WTC11 (cell line): ENCODE results near the gene DDX20.

Experiments
- ATF2 ChIP-seq: sonication (generic); formaldehyde crosslinking; IDR thresholded peaks from 2 replicates; pipeline ENCODE4 v1.8.1; 2022; ENCODE audit warnings: low read depth, missing genetic modification reagents, borderline replicate concordance
- ATF6 ChIP-seq: sonication (generic); formaldehyde crosslinking; IDR thresholded peaks from 2 replicates; pipeline ENCODE4 v1.8.1; 2023; ENCODE audit warnings: mild to moderate bottlenecking, missing genetic modification reagents
- CBFB ChIP-seq: sonication (generic); formaldehyde crosslinking; IDR thresholded peaks from 2 replicates; pipeline ENCODE4 v1.8.1; 2022; ENCODE audit warnings: mild to moderate bottlenecking, low read depth, missing genetic modification reagents
- CTCF ChIP-seq: fragments of 200-600 bp; IDR thresholded peaks from 2 replicates; pipeline ENCODE4 v1.8.0; 2022; ENCODE audit warnings: antibody characterized with exemption
- MYBL2 ChIP-seq: sonication (generic); formaldehyde crosslinking; IDR thresholded peaks from 2 replicates; pipeline ENCODE4 v1.8.1; 2023; ENCODE audit warnings: mild to moderate bottlenecking, moderate library complexity, missing genetic modification reagents
- ZNF423 ChIP-seq: fragments of 250-450 bp; sonication (Bioruptor Pico); IDR thresholded peaks from 2 replicates; pipeline ENCODE4 v2.1.2; 2022; ENCODE audit warnings: mild to moderate bottlenecking, moderate library complexity

GRCh38 chr1:111739194-111739924 lies 16.3 kb upstream of the DDX20 start, which contains the start of gene INKA2:
- TF ChIP-seq ZNF423 (CRISPR knock-in tag), result no peak
- TF ChIP-seq ATF2, result no peak
- no peak for TF ChIP-seq CTCF
- TF ChIP-seq CBFB (CRISPR knock-in tag), result 0 out of 2 replicates have a peak, but pooled peaks have one; percentile 25
- TF ChIP-seq ATF6 (CRISPR knock-in tag), result peak; percentile 44; the same call in 1 of the 2 replicates
- no peak for TF ChIP-seq MYBL2 (CRISPR knock-in tag)
